ENCODE data around the gene ZDHHC7.

Gene ZDHHC7

GRCh38 chr16:84964386-84965128 lies 46.8 kb downstream of the ZDHHC7 start:
- DNase-seq (ENCODE audit: low spot score): no peak

GRCh38 chr16:84963066-84963465 lies 48.3 kb downstream of the ZDHHC7 start:
- DNase-seq (ENCODE audit: low spot score): no peak

- no peak for DNase-seq (ENCODE audit: low spot score)
Observed at GRCh38 chr16:84960942-84961341, 50.4 kb downstream of the ZDHHC7 start.

- no peak for DNase-seq (ENCODE audit: low spot score)
Observed at GRCh38 chr16:84959784-84960417, 51.4 kb downstream of the ZDHHC7 start.

- no peak for DNase-seq (ENCODE audit: low spot score)
Observed at GRCh38 chr16:84959045-84959576, 52.2 kb downstream of the ZDHHC7 start.

GRCh38 chr16:84957792-84958191 lies 53.5 kb downstream of the ZDHHC7 start:
- no peak for DNase-seq (ENCODE audit: low spot score)

GRCh38 chr16:84957192-84957591 lies 54.1 kb downstream of the ZDHHC7 start:
- no peak for DNase-seq (ENCODE audit: low spot score)

GRCh38 chr16:84955427-84955826 lies 55.9 kb downstream of the ZDHHC7 start:
- no peak for DNase-seq (ENCODE audit: low spot score)

- DNase-seq (ENCODE audit: low spot score): no peak
Observed at GRCh38 chr16:84953190-84953746, 58.1 kb downstream of the ZDHHC7 start.

GRCh38 chr16:84952335-84953189 lies 58.8 kb downstream of the ZDHHC7 start:
- DNase-seq (ENCODE audit: low spot score): peak; percentile 72

GRCh38 chr16:84950906-84951305 lies 60.4 kb downstream of the ZDHHC7 start:
- DNase-seq (ENCODE audit: low spot score): no peak

- DNase-seq (ENCODE audit: low spot score): no peak
Observed at GRCh38 chr16:84949772-84950436, 61.4 kb downstream of the ZDHHC7 start.

- no peak for DNase-seq (ENCODE audit: low spot score)
Observed at GRCh38 chr16:84948851-84949610, 62.3 kb downstream of the ZDHHC7 start.

- no peak for DNase-seq (ENCODE audit: low spot score)
Observed at GRCh38 chr16:84947996-84948850, 63.1 kb downstream of the ZDHHC7 start.

GRCh38 chr16:84947022-84947421 lies 64.3 kb downstream of the ZDHHC7 start:
- no peak for DNase-seq (ENCODE audit: low spot score)

- DNase-seq (ENCODE audit: low spot score): no peak
Observed at GRCh38 chr16:84943620-84944019, 67.7 kb downstream of the ZDHHC7 start.

- DNase-seq (ENCODE audit: low spot score): no peak
Observed at GRCh38 chr16:84942786-84943185, 68.5 kb downstream of the ZDHHC7 start.

GRCh38 chr16:84941921-84942320 lies 69.4 kb downstream of the ZDHHC7 start:
- DNase-seq (ENCODE audit: low spot score): no peak

- DNase-seq (ENCODE audit: low spot score): no peak
Observed at GRCh38 chr16:84940670-84941551, 70.4 kb downstream of the ZDHHC7 start.
